ENCODE data around the gene RAPGEF5. TPM values are rescaled to one million over a fixed set of nuclear protein-coding genes. Genes with fewer than 3 reads are reported as not detected.

The RAPGEF5 gene
- total RNA-seq, 6 experiments from 2014 or later, result 15.5 to 56.4 (median 27.1) TPM

DNA sequence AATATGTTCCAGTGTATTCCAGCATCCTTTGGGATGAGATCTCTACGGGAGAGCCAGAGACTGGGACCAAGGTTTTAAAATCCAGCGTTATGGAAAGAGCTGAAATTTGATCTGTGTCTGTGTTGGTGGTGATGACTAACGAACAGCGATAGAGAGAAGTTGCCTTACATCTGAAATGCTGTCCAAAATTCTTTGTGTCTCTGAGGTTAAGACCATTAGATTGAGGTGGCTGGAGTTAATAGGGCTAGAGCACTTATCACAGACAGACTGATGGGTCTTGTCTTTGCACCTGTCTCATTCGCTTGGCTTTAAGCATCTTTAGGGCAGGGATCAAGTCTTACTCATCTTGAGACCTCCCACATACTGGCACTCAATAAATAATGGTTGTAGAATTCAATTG is 41.0 kb upstream of the RAPGEF5 start:
- intact Hi-C loops (cut with DNase I), result no loop called here
- H3K4me3 ChIP-seq, result no peak overlapping the region
- 76% methylated on average over 4 of the region's 5 CpGs for WGBS (ENCODE audit: insufficient coverage, low coverage, low lambda C conversion rate, missing lambda C conversion rate)
- DNase-seq (no peak), ATAC-seq (no peak)
- no peaks in the 10 kb centered on the region for H3K4me1 ChIP-seq
- no peaks in the 10 kb centered on the region for H3K27me3 ChIP-seq
- H3K9me3 ChIP-seq, result no peaks in the 10 kb centered on the region
- no peak overlapping the region for H3K27ac ChIP-seq
- no peaks in the 10 kb centered on the region for H3K36me3 ChIP-seq
- TF ChIP-seq POLR2A (IDR thresholded peaks at IDR 0.05), result no peak
- TF ChIP-seq, protein P1, sequence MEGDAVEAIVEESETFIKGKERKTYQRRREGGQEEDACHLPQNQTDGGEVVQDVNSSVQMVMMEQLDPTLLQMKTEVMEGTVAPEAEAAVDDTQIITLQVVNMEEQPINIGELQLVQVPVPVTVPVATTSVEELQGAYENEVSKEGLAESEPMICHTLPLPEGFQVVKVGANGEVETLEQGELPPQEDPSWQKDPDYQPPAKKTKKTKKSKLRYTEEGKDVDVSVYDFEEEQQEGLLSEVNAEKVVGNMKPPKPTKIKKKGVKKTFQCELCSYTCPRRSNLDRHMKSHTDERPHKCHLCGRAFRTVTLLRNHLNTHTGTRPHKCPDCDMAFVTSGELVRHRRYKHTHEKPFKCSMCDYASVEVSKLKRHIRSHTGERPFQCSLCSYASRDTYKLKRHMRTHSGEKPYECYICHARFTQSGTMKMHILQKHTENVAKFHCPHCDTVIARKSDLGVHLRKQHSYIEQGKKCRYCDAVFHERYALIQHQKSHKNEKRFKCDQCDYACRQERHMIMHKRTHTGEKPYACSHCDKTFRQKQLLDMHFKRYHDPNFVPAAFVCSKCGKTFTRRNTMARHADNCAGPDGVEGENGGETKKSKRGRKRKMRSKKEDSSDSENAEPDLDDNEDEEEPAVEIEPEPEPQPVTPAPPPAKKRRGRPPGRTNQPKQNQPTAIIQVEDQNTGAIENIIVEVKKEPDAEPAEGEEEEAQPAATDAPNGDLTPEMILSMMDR (IDR thresholded peaks at IDR 0.05), result no peak

DNA sequence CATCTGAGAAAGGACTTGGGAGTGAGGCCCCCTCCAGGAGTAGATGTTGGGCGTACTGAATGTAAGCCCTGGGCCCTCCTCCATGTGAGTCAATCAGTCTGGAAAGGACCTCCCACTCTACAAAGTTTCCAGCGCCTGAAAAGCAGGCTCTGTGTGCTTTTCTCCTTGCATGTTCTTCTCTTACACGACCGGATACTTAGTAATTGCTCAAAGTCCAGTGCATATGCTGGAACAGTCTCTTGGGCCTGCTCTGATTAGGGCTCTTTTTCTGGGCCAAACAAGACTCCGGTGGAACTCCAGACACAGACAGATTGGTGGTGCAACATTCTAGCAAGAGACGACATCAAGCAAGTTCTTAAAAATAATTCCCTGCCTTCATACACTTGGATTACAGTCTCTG is 38.3 kb upstream of the RAPGEF5 start:
- ATAC-seq, result no peak
- DNase-seq, result no peak
- intact Hi-C loops (cut with DNase I), result no loop called here
- H3K27me3 ChIP-seq, result no peaks in the 10 kb centered on the region
- no CpG with 5 or more reads among the region's 6 CpGs for WGBS (ENCODE audit: insufficient coverage, low coverage, low lambda C conversion rate, missing lambda C conversion rate)
- no peak overlapping the region for H3K4me3 ChIP-seq
- TF ChIP-seq, protein P1 (IDR thresholded peaks at IDR 0.05), result no peak
- no peak for TF ChIP-seq POLR2A (IDR thresholded peaks at IDR 0.05)
- no peaks in the 10 kb centered on the region for H3K4me1 ChIP-seq
- no peaks in the 10 kb centered on the region for H3K9me3 ChIP-seq
- H3K27ac ChIP-seq, result no peak overlapping the region
- H3K36me3 ChIP-seq, result no peaks in the 10 kb centered on the region

DNA sequence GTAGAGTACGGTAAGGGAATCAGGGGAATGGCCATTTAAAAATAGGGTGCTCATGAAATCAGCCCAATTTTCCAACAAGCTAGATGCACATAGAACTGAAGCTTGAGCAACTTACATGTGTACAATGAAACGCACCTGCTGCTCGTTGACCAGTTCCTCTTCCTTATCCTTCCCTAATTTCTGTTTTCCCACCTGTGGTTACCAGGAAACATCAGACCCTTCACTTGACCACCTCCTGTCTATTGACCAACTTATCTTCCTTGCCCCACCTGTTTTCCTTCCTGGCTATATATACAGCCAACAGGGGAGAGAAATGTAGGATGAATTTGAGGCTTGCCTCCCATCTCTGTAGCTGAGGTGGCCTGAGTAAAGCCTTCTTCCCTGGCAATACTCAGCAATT is 37.8 kb upstream of the RAPGEF5 start:
- intact Hi-C loops (cut with DNase I), result no loop called here
- no peak for TF ChIP-seq POLR2A (IDR thresholded peaks at IDR 0.05)
- TF ChIP-seq, protein P1 (IDR thresholded peaks at IDR 0.05), result no peak
- Histone ChIP-seq H3K27me3 (no peaks in the 10 kb centered on the region), H3K9me3 (no peaks in the 10 kb centered on the region), H3K36me3 (no peaks in the 10 kb centered on the region), H3K4me1 (no peaks in the 10 kb centered on the region), H3K4me3 (no peak overlapping the region), H3K27ac (no peak overlapping the region)
- ATAC-seq (no peak), DNase-seq (no peak)
- 75% methylated on average over 3 of the region's 3 CpGs for WGBS (ENCODE audit: insufficient coverage, low coverage, low lambda C conversion rate, missing lambda C conversion rate)

DNA sequence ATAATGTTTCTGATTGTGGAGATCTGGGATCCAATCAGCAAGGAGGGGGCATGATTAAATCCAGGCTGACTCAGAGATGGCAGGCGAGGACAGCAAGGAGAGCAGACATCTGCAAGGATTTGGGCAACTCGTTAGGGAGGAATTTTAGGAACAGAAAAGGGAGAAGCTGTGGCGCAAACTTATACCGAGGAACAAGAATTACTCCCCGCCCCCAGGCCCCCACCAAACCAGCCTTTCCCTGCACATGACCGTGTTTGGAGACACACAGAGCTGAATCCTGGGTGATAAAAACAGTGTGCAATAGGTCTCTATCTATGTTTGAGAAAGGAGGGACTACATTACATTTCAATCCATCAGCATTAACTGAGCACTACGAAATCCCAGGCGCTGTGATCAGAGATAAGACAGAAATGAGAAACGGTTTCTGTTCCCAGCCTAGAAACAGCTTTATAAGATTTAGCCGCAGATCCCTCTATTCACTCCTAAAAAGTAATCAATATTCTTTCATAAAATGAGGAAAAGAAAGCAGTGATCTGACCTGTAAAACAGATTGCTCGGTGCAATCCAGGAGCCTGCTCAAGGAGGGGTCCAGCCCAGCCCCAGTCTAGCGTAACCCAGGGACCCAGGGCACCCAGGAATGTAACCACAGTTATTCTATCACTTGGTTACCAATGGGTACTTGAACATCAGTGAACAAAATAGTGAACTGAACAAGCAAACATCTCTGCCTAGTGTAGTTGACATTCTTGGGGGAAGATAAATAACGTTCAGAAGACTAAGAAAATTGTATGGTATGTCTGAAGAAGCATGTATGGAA is 37.2 kb upstream of the RAPGEF5 start:
- H3K4me1 ChIP-seq, result no peaks in the 10 kb centered on the region
- no peaks in the 10 kb centered on the region for H3K36me3 ChIP-seq
- TF ChIP-seq, protein P1 (IDR thresholded peaks at IDR 0.05), result no peak
- no peak for TF ChIP-seq POLR2A (IDR thresholded peaks at IDR 0.05)
- H3K9me3 ChIP-seq, result no peaks in the 10 kb centered on the region
- no peak for ATAC-seq
- WGBS (ENCODE audit: insufficient coverage, low coverage, low lambda C conversion rate, missing lambda C conversion rate), result 60% methylated on average over 13 of the region's 13 CpGs
- intact Hi-C loops (cut with DNase I), result no loop called here
- H3K4me3 ChIP-seq, result no peak overlapping the region
- no peaks in the 10 kb centered on the region for H3K27me3 ChIP-seq
- no peak overlapping the region for H3K27ac ChIP-seq
- DNase-seq, result no peak
